Measurements from ENCODE around the gene CLRN3.

The CLRN3 gene

GRCh38 chr10:127872871-127873600, 19.7 kb downstream of the CLRN3 start:
- DNase-seq: peak in 1 of 2 experiments; percentile 8

GRCh38 chr10:127872011-127872761, 20.6 kb downstream of the CLRN3 start:
- no peak for DNase-seq

GRCh38 chr10:127871631-127872010, 21.1 kb downstream of the CLRN3 start:
- no peak for DNase-seq

GRCh38 chr10:127869329-127869728, 23.4 kb downstream of the CLRN3 start:
- DNase-seq: no peak

GRCh38 chr10:127867805-127868204, 24.9 kb downstream of the CLRN3 start:
- DNase-seq: no peak

GRCh38 chr10:127866276-127867013, 26.3 kb downstream of the CLRN3 start:
- DNase-seq: no peak

GRCh38 chr10:127863231-127863825, 29.4 kb downstream of the CLRN3 start:
- DNase-seq: no peak

- DNase-seq: no peak
Observed at GRCh38 chr10:127860592-127860991, 32.1 kb downstream of the CLRN3 start.

- no peak for DNase-seq
Observed at GRCh38 chr10:127855976-127856375, 36.8 kb downstream of the CLRN3 start.

- no peak for DNase-seq
Observed at GRCh38 chr10:127855591-127855881, 37.2 kb downstream of the CLRN3 start.

- DNase-seq: no peak
Observed at GRCh38 chr10:127854769-127855590, 37.8 kb downstream of the CLRN3 start.

GRCh38 chr10:127853868-127854768, 38.6 kb downstream of the CLRN3 start:
- DNase-seq: peak; percentile 16 to 49

GRCh38 chr10:127852456-127852855, 40.3 kb downstream of the CLRN3 start:
- DNase-seq: no peak

- DNase-seq: no peak
Observed at GRCh38 chr10:127851661-127852194, 41.0 kb downstream of the CLRN3 start.

- no peak for DNase-seq
Observed at GRCh38 chr10:127850944-127851343, 41.8 kb downstream of the CLRN3 start.

- no peak for DNase-seq
Observed at GRCh38 chr10:127849921-127850320, 42.8 kb downstream of the CLRN3 start.

GRCh38 chr10:127849224-127849623, 43.5 kb downstream of the CLRN3 start:
- DNase-seq: no peak

GRCh38 chr10:127848226-127848625, 44.5 kb downstream of the CLRN3 start:
- no peak for DNase-seq

- no peak for DNase-seq
Observed at GRCh38 chr10:127845756-127846155, 47.0 kb downstream of the CLRN3 start.

- DNase-seq: no peak
Observed at GRCh38 chr10:127840884-127841283, 51.9 kb downstream of the CLRN3 start.

- no peak for DNase-seq
Observed at GRCh38 chr10:127836966-127837365, 55.8 kb downstream of the CLRN3 start.
